ENCODE measurements around the gene TXNDC8. TPM values are rescaled to one million over a fixed set of nuclear protein-coding genes. Genes with fewer than 3 reads are reported as not detected.

The TXNDC8 gene
- total and polyA plus RNA-seq, 2 of the 13 experiments (the other 11 are each of a cell fraction or from before 2014, with no cell fraction given), result not detected

- Histone ChIP-seq H2AFZ (ENCODE audit: low read length) (no peak overlapping the region), H3K9ac (ENCODE audit: insufficient read depth, low read depth, low read length) (no peak overlapping the region), H3K4me2 (ENCODE audit: low read depth, low read length) (no peak overlapping the region), H3K9me3 (ENCODE audit: low read length) (no peaks in the 10 kb centered on the region), H3K4me3 (replicated peaks in 1 of 3; ENCODE audit: insufficient read depth in 1 of 3, low read depth in 2 of 3, low read length in 3 of 3) (no peak overlapping the region), H3K27me3 (ENCODE audit: control insufficient read depth in 1 of 2, insufficient read depth in 2 of 2, low read length in 2 of 2) (no peaks in the 10 kb centered on the region), H4K20me1 (ENCODE audit: insufficient read depth, low read length) (no peaks in the 10 kb centered on the region), H3K79me2 (ENCODE audit: insufficient read depth, low read length) (no peaks in the 10 kb centered on the region), H3K4me1 (ENCODE audit: insufficient read depth, low read length) (no peaks in the 10 kb centered on the region), H3K27ac (ENCODE audit: extremely low read length, insufficient read depth, low read length) (no peak overlapping the region), H3K36me3 (replicated peaks in 1 of 2; ENCODE audit: control insufficient read depth in 1 of 2, insufficient read depth in 2 of 2, low read length in 2 of 2) (no peaks in the 10 kb centered on the region)
- ChIA-PET CTCF (ENCODE audit: low intra/inter-chr PET ratio, low total read pairs) (no interaction called here), POLR2A (no interaction called here)
- FAIRE-seq, result no peak
- in situ Hi-C loops (cut with HindIII; ENCODE audit: extremely low pct_ligation_motif_present, low pct_unique_long_range_greater_than_20kb) (no loop called here), intact Hi-C loops (cut with micrococcal nuclease; ENCODE audit: unreplicated experiment) (no loop called here)
- TF ChIP-seq ZNF24 (IDR thresholded peaks at IDR 0.05), result no peak
- TF ChIP-seq DMAP1 (CRISPR knock-in tag; IDR thresholded peaks at IDR 0.05), result no peak
- no peak for TF ChIP-seq BCL3 (CRISPR knock-in tag; IDR thresholded peaks at IDR 0.05)
- TF ChIP-seq RFX3 (CRISPR knock-in tag; IDR thresholded peaks at IDR 0.05), result no peak
- no peak for TF ChIP-seq PREB (CRISPR knock-in tag; IDR thresholded peaks at IDR 0.05)
- no peak for TF ChIP-seq RBM22 (optimal IDR thresholded peaks at IDR 0.05; ENCODE audit: low read length)
- no peak for TF ChIP-seq ZNF512B (CRISPR knock-in tag; IDR thresholded peaks at IDR 0.05; ENCODE audit: borderline replicate concordance)
- no peak for TF ChIP-seq HOXA3 (CRISPR knock-in tag; IDR thresholded peaks at IDR 0.05)
- TF ChIP-seq NCOR1 (IDR thresholded peaks at IDR 0.05; ENCODE audit: borderline replicate concordance, low read length), result no peak
- TF ChIP-seq ZNF180 (CRISPR knock-in tag; IDR thresholded peaks at IDR 0.05; ENCODE audit: borderline replicate concordance, low read depth), result no peak
- TF ChIP-seq HMG20B (CRISPR knock-in tag; conservative IDR thresholded peaks at IDR 0.05), result no peak
- no peak for TF ChIP-seq ZNF234 (CRISPR knock-in tag; conservative IDR thresholded peaks at IDR 0.05)
- no peak for TF ChIP-seq PAXIP1 (CRISPR knock-in tag; conservative IDR thresholded peaks at IDR 0.05)
- no peak for TF ChIP-seq ZNF761 (CRISPR knock-in tag; conservative IDR thresholded peaks at IDR 0.05)
- TF ChIP-seq ZNF775 (CRISPR knock-in tag; IDR thresholded peaks at IDR 0.05; ENCODE audit: borderline replicate concordance), result no peak
- TF ChIP-seq PHF20 (CRISPR knock-in tag; IDR thresholded peaks at IDR 0.05), result no peak
- no peak for TF ChIP-seq EP300 (IDR thresholded peaks at IDR 0.05; ENCODE audit: low read depth in 2 of 2, low read length in 2 of 2)
- no peak for TF ChIP-seq EP300 (CRISPR knock-in tag; IDR thresholded peaks at IDR 0.05; ENCODE audit: borderline replicate concordance)
- BruUV-seq (replicated peaks), result no TSS peak
- no peak for ATAC-seq
- DNase-seq (ENCODE audit: low spot score), result no peak
- WGBS (ENCODE audit: low lambda C conversion rate), result 74% methylated on average over 5 of the region's 5 CpGs
Measured at GRCh38 chr9:110343551-110343950, 5.9 kb upstream of the TXNDC8 start.

Measured in HepG2 (cell line).